ENCODE data around the gene SLC30A4. TPM values are rescaled to one million over a fixed set of nuclear protein-coding genes. Genes with fewer than 3 reads are reported as not detected.

SLC30A4 gene
- total RNA-seq, 2 experiments from 2014 or later = 3.2 to 3.5 TPM

DNA sequence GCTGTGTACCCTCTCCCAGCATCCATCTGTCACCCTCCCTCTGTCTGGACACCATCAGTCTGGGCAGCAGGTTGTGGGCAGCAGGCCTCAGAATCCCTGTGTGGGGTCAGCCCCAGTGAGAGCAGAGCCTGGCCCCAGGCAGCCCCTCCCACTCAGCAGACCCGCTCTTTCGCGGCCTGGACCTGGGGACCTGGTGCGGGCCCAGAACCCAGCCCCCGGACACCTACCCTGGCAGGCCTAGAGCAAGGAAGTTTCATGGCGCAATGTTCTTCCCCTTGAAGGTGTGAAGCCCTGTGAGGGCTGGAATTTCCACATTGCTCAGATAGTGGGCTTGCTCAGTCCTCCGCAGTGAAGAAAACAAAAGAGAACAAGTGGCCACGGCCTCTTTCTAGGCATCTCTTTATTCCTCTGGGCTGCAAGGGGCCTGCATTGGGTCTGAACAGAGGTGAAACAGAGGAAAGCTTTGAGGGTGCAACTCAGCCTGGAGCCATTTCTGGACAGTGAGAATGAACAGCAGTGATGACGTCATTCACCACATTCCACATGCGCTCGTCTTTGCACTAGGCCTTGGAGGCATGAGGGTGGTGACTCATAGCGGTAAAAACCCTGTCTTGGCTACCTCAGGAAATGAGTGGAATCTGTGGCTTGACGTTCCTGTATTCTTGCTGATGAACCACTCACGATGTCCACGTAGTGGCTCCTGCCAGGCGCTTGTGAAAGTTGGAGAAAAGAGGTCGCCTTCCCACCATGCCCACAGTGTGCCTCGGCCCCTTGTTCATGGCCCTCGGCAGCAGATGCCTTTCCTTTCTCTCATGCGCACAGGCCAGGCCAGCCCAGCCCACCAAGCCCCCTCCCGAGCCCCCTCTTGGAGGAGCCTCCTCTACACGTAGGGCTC is 66.1 kb downstream of the SLC30A4 start:
- POLR2A ChIA-PET = interaction anchor here (1.1 to 2.1 kb wide), 4 partner anchors 14 to 54 kb away, joined by 3 to 6 read pairs (median 5); a partner anchor contains a TSS
- ATAC-seq (ENCODE audit: low read depth) (peak; percentile 56), DNase-seq (peak; percentile 50)
- no peaks in the 10 kb centered on the region for H3K27me3 Mint-ChIP-seq
- peak overlapping the region; percentile 84 for H3K27ac Mint-ChIP-seq
- H3K4me1 Mint-ChIP-seq = peaks cover 48% of the 10 kb centered on the region
- H3K4me3 Mint-ChIP-seq = peak overlapping the region; percentile 87
- H3K36me3 Mint-ChIP-seq = peaks cover 5% of the 10 kb centered on the region
- peaks cover 8% of the 10 kb centered on the region for H3K9me3 Mint-ChIP-seq

DNA sequence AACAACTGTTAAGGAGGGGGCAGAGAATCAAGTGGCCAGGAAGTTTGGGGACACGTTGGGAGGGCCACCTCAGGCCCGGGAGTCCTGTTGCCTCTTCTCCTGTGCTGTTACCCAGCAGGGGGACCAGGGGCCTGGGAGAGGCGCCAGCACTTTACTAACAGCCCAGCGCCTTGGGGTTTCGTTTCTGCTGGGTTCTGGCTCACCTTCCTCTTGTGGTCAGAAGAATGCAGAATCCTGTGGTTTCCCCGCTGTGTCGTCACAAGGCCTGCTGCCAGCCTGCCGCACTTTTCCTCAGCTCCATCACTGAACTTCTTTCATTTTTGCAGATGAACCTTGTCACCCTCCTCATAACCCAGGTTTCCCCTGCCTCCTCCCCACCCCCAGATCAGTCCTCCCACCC is 67.7 kb downstream of the SLC30A4 start:
- Mint-ChIP-seq H3K4me3 (peak overlapping the region; percentile 82), H3K9me3 (peaks cover 8% of the 10 kb centered on the region), H3K27me3 (no peaks in the 10 kb centered on the region), H3K4me1 (peaks cover 48% of the 10 kb centered on the region), H3K36me3 (peaks cover 5% of the 10 kb centered on the region), H3K27ac (peak overlapping the region; percentile 97)
- POLR2A ChIA-PET = interaction anchor here (0.6 to 2.1 kb wide), 4 partner anchors 11 to 53 kb away, joined by 3 to 6 read pairs (median 3); a partner anchor contains a TSS
- DNase-seq (peak; percentile 76), ATAC-seq (ENCODE audit: low read depth) (peak; percentile 59)

DNA sequence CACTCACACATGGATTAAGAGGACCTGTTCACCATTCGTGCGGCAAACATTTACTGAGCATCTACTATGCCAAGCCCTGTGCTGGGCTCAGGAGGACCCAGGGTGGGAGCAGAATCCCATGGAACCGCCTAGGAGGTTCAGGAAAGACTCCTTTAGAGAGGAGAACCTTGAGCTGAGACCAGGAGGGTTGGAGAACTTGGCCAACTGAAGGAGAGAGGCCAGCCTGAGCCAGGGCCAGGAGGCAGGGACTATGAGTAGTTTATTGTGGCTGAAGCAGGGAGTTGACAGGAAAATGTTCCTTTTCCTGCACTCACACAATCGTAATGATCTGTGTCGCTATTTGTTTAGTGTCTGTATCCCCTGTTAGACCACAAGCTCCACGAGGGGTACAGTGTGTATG is 71.3 kb downstream of the SLC30A4 start:
- POLR2A ChIA-PET = interaction anchor here (1.1 to 1.5 kb wide), 2 partner anchors 49 to 135 kb away, joined by 3 read pairs; a partner anchor contains a TSS
- no peak overlapping the region for H3K4me3 Mint-ChIP-seq
- ATAC-seq (ENCODE audit: low read depth) = no peak
- no peak for DNase-seq
- no peak overlapping the region for H3K27ac Mint-ChIP-seq
- peaks cover 5% of the 10 kb centered on the region for H3K36me3 Mint-ChIP-seq
- peaks cover 26% of the 10 kb centered on the region for H3K4me1 Mint-ChIP-seq
- peaks cover 8% of the 10 kb centered on the region for H3K9me3 Mint-ChIP-seq
- H3K27me3 Mint-ChIP-seq = no peaks in the 10 kb centered on the region

DNA sequence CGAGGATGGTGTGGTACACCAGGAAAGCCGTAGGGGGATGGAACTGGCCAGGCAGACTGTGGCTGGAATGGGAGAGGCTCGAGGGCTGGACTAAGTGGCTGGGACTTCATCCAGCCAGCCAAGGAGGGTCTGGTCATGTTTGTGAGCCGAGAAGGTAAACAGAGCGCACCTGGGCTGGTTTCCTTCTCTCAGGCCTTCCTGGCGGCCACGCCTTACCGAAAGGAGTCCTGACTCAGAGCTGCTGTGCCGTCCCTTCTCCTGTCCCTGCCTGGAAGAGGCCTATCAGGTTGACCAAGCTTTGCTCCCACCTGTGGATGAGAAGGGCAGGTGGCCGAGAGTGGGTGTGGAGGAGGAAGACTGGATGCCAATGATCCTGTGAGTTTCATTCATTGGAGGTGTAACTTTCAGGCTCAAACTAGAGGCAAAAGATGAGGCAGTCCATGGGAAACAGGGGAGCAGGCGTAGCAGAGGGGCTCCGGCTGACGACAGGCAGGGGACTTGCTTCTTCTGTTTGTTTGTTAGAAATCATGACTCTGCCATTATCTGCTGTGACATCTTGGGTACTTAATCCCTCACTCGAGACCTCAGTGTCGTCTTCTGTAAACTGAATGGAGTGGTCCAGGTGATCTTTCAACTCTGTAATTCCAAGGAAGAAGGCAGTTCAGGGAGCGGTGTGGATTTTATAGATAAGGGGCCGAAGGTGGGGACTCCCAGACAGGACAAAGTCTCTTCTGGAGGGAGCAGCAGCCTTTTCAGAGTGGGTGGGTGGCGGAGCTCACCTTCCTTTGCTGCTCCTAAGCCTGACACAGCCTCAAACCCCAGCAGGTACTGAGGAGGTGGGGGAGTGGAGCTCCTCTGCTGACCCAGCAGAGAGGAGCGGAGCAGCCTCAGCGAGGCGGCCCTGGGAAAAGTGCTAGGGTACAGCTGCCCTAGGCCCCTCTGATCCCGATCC is 72.4 kb downstream of the SLC30A4 start:
- no peak for DNase-seq
- no peak for ATAC-seq (ENCODE audit: low read depth)
- no peaks in the 10 kb centered on the region for H3K27me3 Mint-ChIP-seq
- no peak overlapping the region for H3K4me3 Mint-ChIP-seq
- H3K4me1 Mint-ChIP-seq = peaks cover 18% of the 10 kb centered on the region
- POLR2A ChIA-PET = interaction anchor here (0.9 to 1.1 kb wide), 2 partner anchors 12 to 136 kb away, joined by 3 to 4 read pairs; no protein-coding TSS in a partner anchor
- no peak overlapping the region for H3K27ac Mint-ChIP-seq
- peaks cover 5% of the 10 kb centered on the region for H3K36me3 Mint-ChIP-seq
- peaks cover 8% of the 10 kb centered on the region for H3K9me3 Mint-ChIP-seq

DNA sequence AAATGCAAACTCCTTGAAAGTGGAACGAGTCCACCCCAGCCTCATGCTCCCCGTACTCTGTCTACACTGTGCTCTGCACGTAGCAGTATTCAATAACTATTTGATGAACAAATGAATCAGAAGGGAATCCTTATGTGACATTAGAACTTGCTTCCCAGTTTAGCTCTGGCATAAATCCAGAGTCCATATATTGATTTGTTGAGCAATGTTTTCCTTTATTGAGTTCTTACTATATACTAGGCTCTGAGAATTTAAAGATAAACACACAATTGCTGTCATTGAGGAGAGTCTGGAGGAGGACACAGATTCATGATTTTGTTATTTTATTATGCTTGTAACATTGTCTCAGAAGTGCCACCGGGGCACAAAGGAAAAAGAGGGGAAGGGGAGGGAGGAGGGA is 73.2 kb downstream of the SLC30A4 start:
- Mint-ChIP-seq H3K36me3 (peaks cover 5% of the 10 kb centered on the region), H3K27ac (no peak overlapping the region), H3K4me3 (no peak overlapping the region), H3K4me1 (peaks cover 10% of the 10 kb centered on the region), H3K9me3 (peaks cover 8% of the 10 kb centered on the region), H3K27me3 (no peaks in the 10 kb centered on the region)
- DNase-seq (no peak), ATAC-seq (ENCODE audit: low read depth) (no peak)
- POLR2A ChIA-PET = interaction anchor here (0.9 kb wide), 1 partner anchor 11 kb away, joined by 4 read pairs; no protein-coding TSS in a partner anchor

DNA sequence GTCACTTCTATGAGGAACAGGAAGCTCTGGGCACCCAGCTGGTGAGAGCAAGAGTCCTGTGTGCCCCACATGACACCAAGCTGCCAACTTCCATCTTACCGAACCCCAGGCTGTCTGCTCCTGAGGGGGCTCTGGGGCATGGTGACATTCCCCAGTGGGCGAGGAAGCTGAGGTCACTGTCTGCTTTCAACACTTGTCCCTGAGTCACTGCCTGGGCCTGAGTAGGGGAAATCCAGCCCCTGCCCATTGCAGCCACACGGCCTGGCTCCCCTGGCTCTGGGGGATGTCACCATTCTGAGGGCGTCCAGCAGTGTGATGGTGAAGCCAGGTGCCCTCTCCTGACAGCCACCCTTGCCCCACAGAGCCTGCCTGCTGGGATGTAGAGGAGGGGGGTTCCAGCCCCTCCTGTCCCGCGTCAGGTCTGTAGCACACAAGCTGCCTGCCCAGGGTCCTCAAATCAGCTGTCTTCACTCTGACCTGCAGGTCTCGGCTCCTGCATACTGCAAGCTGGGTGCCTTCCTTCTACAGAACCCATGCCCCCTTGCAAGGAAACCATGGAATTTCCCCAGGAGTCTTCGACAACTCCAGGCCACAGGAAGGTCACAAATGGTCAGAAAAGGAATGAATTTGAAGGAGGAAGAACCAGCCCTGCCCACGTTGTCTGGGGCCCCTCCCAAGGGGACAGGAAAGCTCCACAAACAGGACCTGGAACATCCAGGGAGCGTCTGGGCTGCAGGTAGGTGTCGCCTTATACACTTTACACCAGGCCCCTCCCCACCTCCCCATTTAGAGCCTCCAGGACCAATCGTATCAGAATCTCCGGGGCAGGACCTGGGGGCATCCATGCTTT is 74.3 kb downstream of the SLC30A4 start:
- ATAC-seq (ENCODE audit: low read depth) = no peak
- H3K4me1 Mint-ChIP-seq = peaks cover 2% of the 10 kb centered on the region
- no peak for DNase-seq
- POLR2A ChIA-PET = interaction anchor here (1.2 kb wide), 1 partner anchor 10 kb away, joined by 4 read pairs; no protein-coding TSS in a partner anchor
- H3K27ac Mint-ChIP-seq = no peak overlapping the region
- peaks cover 2% of the 10 kb centered on the region for H3K27me3 Mint-ChIP-seq
- H3K36me3 Mint-ChIP-seq = peaks cover 5% of the 10 kb centered on the region
- H3K9me3 Mint-ChIP-seq = peaks cover 8% of the 10 kb centered on the region
- H3K4me3 Mint-ChIP-seq = no peak overlapping the region

DNA sequence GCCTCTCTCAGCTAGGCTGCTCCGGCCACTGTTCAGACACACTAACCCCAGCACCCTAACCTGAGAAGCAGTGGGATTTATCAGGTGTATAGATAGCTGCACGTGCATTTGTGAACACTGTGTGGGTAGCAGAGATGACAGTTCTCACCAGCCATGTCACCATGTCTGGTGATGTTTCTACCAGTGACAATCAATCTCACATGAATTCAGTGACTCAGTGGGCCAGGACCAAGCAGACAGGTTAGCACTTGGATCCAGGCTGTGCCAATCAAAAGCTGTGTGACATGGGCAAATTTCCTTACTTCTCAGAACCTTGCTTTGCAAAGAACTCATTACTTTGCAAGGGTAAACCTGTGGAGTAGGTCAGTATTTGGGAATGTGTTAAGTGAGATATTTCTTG is 78.9 kb downstream of the SLC30A4 start:
- Mint-ChIP-seq H3K4me1 (no peaks in the 10 kb centered on the region), H3K27ac (no peak overlapping the region)
- POLR2A ChIA-PET = interaction anchor here (1.6 kb wide), 1 partner anchor 11 kb away, joined by 3 read pairs; no protein-coding TSS in a partner anchor

DNA sequence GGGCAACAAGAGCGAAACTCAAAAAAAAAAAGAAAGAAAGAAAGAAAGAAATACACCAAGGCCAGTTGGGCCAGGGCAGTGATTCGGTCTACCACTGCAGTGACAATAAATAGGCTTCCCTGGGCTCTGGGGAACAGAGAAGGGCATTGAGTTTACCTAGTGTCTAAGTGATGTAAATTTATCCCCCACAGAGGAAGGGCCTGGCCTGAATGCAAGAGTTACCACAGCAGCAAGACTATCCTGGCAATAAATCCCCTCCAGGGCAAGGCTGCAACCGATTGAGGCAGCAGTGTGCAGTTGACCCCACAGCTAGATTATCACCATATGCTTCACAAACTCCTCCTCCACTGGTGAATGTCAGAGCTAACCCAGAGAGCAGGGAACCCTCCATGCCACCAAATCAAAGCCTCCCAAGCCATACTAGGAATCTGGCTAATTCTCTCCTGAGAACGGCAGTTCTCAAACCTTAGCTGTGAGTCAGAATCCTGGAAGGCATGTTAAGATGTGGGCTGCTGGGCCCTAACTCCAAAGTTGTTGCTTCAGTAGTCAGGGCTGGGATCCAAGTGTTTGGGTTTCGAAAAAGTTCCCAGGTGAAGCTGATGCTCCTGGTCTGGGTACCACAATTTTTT is 79.9 kb downstream of the SLC30A4 start:
- POLR2A ChIA-PET = interaction anchor here (1.0 to 1.6 kb wide), 2 partner anchors 13 to 14 kb away, joined by 3 read pairs; no protein-coding TSS in a partner anchor
- H3K4me1 Mint-ChIP-seq = no peaks in the 10 kb centered on the region
- ATAC-seq (ENCODE audit: low read depth) (no peak), DNase-seq (no peak)
- H3K27ac Mint-ChIP-seq = no peak overlapping the region
- no peak overlapping the region for H3K4me3 Mint-ChIP-seq
- H3K27me3 Mint-ChIP-seq = peaks cover 3% of the 10 kb centered on the region
- H3K36me3 Mint-ChIP-seq = no peaks in the 10 kb centered on the region
- no peaks in the 10 kb centered on the region for H3K9me3 Mint-ChIP-seq

More for the DNA sequence above, 78.9 kb downstream of the SLC30A4 start:
- Mint-ChIP-seq H3K27me3 (peaks cover 3% of the 10 kb centered on the region), H3K9me3 (no peaks in the 10 kb centered on the region), H3K36me3 (no peaks in the 10 kb centered on the region), H3K4me3 (no peak overlapping the region)
- DNase-seq (no peak), ATAC-seq (ENCODE audit: low read depth) (no peak)

DNA sequence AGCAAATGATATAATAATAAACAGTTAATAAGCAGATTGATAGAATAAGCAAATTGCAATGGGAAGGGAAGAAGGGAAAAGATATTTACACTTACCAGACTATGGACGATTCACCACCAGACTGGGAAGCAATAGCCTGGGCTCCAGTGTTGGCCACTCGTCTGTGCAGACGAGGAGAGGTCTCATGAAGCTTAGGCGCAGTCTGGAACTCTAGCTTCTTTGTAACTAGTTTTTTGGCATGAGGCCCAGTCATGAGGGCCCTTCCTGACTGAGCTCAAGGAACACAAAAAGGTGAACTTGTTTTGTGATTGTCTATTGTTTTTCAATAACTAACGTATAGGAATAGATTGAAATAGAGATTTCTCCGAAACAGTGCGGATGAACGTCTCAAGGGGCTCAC is 80.9 kb downstream of the SLC30A4 start:
- H3K27me3 Mint-ChIP-seq = peaks cover 4% of the 10 kb centered on the region
- H3K4me3 Mint-ChIP-seq = no peak overlapping the region
- DNase-seq (no peak), ATAC-seq (ENCODE audit: low read depth) (no peak)
- no peak overlapping the region for H3K27ac Mint-ChIP-seq
- H3K4me1 Mint-ChIP-seq = no peaks in the 10 kb centered on the region
- no peaks in the 10 kb centered on the region for H3K9me3 Mint-ChIP-seq
- POLR2A ChIA-PET = no interaction called here
- H3K36me3 Mint-ChIP-seq = no peaks in the 10 kb centered on the region

DNA sequence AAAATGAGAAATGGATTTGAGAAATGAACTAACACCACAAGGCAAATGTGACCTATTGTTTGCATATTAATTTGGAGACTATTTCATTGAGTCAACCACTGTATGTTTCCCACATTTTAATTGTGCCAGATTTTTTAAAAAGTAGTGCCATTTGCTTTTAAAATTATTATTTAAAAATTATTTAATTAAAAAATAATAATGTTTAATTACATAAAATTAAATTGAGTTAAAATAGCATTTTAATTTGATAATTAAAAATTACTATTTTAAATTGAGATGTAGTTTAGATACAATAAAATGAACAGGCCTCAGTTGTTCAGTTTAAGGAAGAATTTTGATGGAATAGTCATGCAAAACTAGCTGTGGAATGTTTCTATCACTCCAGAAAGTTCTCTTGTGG is 81.5 kb downstream of the SLC30A4 start:
- ATAC-seq (ENCODE audit: low read depth) (no peak), DNase-seq (no peak)
- H3K4me3 Mint-ChIP-seq = no peak overlapping the region
- H3K9me3 Mint-ChIP-seq = no peaks in the 10 kb centered on the region
- peaks cover 5% of the 10 kb centered on the region for H3K27me3 Mint-ChIP-seq
- no peaks in the 10 kb centered on the region for H3K4me1 Mint-ChIP-seq
- POLR2A ChIA-PET = no interaction called here
- H3K36me3 Mint-ChIP-seq = no peaks in the 10 kb centered on the region
- H3K27ac Mint-ChIP-seq = no peak overlapping the region

DNA sequence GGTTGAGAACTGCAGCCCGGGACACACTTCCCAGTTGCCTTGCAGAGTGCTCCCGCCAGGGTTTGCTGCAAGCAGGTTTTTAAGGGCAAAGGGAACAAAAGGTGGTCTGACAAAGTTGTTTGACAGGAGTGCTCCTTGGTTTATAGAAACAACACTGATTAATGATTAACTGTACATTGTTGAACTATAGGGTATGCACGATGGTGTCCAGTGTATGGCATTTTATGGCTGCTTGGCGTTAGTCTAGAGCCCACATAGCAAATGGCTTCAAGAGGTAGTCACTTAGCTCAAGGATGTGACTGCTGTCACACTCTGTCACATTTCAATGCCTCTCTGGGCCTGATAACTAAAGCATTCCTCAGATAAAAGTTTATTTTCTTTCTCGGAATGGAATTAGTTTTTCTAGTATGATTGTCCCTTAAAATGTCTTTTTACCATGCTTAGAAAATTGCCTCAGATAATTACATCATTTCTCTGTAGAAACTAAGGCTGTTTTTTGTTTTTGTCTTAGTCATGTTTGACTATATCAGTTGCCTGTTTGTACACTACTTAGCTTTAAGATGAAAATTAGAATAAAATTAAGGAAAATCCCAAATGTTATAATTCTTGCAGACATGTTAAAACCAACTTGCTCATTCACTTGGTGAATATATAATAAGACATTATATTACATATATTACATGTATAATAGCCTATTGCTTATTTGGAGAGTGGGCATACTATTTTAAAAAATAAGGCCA is 82.9 kb downstream of the SLC30A4 start:
- Mint-ChIP-seq H3K36me3 (no peaks in the 10 kb centered on the region), H3K4me1 (no peaks in the 10 kb centered on the region), H3K27ac (no peak overlapping the region), H3K4me3 (no peak overlapping the region), H3K27me3 (peaks cover 14% of the 10 kb centered on the region), H3K9me3 (no peaks in the 10 kb centered on the region)
- DNase-seq (no peak), ATAC-seq (ENCODE audit: low read depth) (no peak)
- POLR2A ChIA-PET = no interaction called here

Measured in activated naive CD8-positive, alpha-beta T cell treated with anti-CD3 and anti-CD28 coated beads, Interleukin-2, amount 10 ng/mL, durations not matched to agents 7 days and 5 days (primary cell).